Vagina (tissue), 2 donors: ENCODE data around the gene RNF224. TPM values are rescaled to one million over a fixed set of nuclear protein-coding genes. Genes with fewer than 3 reads are reported as not detected.

Experiments used
- DNase-seq, 2 donors: peaks; one replicate each; pipeline ENCODE4 v3.0.0-alpha.2; 2017; ENCODE audit errors: extremely low spot score in 2 of 2
- H3K27ac ChIP-seq: fragments of 200-600 bp; sonication (generic); one replicate; pipeline ENCODE4 v1.5.1; 2019
- H3K27me3 ChIP-seq: fragments of 200-600 bp; sonication (generic); one replicate; pipeline ENCODE4 v1.5.1; 2019
- H3K36me3 ChIP-seq, 2 donors: fragments of 200-600 bp; sonication (generic); one replicate each; pipeline ENCODE4 v1.5.1; 2017 to 2019
- H3K4me1 ChIP-seq: fragments of 200-600 bp; sonication (generic); one replicate; pipeline ENCODE4 v1.5.1; 2019
- H3K4me3 ChIP-seq, 2 donors: fragments of 200-600 bp; sonication (generic); 1 replicate in 1 of 2; 2 replicates in 1 of 2; pipeline ENCODE4 v1.5.1; 2016 to 2019
- H3K9me3 ChIP-seq: fragments of 200-600 bp; sonication (generic); one replicate; pipeline ENCODE4 v1.5.1; 2019
- POLR2A ChIP-seq, 2 donors: fragments of 450-650 bp; IDR thresholded peaks; one replicate each; pipeline ENCODE4 v1.6.1; 2017; ENCODE audit warnings: antibody characterized with exemption in 2 of 2, mild to moderate bottlenecking in 2 of 2, moderate library complexity in 2 of 2
- POLR2AphosphoS5 ChIP-seq, 2 donors: sonication (generic); formaldehyde crosslinking; IDR thresholded peaks; one replicate each; pipeline ENCODE4 v1.9.0; 2017; ENCODE audit warnings: antibody characterized with exemption in 2 of 2, mild to moderate bottlenecking in 2 of 2, low read depth in 1 of 2; ENCODE audit not compliant: insufficient read depth in 1 of 2
- intact Hi-C: fragments of 100-400 bp; cut with DNase I; formaldehyde crosslinking; loops from one replicate; pipeline ENCODE4 v1.15.1; 2023
- total RNA-seq: library from RNA; depleted of rRNA; stranded (reverse); fragments of >200 nt; gene quantifications from one replicate; pipeline ENCODE4 v1.2.3, GENCODE V29; 2016
- TF ChIP-seq, protein P1 (sequence below), 3 experiments: fragments of 450-650 bp in 2 of 3; fragments of 200-600 bp in 1 of 3; sonication (generic) in 1 of 3; IDR thresholded peaks; one replicate each; pipeline ENCODE4 v1.5.1; 2017 to 2019; ENCODE audit warnings: antibody characterized with exemption in 3 of 3, mild to moderate bottlenecking in 2 of 3, moderate library complexity in 2 of 3

RNF224 gene
- total RNA-seq, 1 donor from 2014 or later: 0.74 TPM

DNA sequence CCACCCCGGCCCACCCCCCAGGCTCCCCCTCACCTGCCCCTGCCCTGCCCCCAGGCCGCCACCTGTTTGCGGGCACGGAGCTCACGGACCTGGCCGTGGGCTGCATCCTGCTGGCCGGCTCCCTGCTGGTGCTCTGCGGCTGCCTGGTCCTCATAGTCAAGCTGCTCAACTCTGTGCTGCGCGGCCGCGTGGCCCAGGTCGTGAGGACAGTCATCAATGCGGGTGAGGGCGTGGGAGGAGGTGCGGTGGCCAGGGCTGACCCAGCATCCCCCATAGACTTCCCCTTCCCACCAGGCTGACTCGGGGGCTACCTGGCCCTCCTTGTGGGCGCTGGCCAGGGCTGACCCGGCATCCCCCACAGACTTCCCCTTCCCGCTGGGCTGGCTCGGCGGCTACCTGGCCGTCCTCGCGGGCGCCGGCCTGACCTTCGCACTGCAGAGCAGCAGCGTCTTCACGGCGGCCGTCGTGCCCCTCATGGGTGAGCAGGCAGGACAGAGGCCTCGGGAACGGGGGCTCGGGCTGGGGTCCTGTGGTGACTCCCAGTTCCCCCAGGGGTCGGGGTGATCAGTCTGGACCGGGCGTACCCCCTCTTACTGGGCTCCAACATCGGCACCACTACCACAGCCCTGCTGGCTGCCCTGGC is 6.9 kb downstream of the RNF224 start:
- H3K36me3 ChIP-seq: no peaks in the 10 kb centered on the region
- no peak for DNase-seq
- intact Hi-C loops: no loop called here
- TF ChIP-seq, protein P1, sequence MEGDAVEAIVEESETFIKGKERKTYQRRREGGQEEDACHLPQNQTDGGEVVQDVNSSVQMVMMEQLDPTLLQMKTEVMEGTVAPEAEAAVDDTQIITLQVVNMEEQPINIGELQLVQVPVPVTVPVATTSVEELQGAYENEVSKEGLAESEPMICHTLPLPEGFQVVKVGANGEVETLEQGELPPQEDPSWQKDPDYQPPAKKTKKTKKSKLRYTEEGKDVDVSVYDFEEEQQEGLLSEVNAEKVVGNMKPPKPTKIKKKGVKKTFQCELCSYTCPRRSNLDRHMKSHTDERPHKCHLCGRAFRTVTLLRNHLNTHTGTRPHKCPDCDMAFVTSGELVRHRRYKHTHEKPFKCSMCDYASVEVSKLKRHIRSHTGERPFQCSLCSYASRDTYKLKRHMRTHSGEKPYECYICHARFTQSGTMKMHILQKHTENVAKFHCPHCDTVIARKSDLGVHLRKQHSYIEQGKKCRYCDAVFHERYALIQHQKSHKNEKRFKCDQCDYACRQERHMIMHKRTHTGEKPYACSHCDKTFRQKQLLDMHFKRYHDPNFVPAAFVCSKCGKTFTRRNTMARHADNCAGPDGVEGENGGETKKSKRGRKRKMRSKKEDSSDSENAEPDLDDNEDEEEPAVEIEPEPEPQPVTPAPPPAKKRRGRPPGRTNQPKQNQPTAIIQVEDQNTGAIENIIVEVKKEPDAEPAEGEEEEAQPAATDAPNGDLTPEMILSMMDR (IDR thresholded peaks at IDR 0.05): no peak
- peaks cover 30% of the 10 kb centered on the region for H3K4me1 ChIP-seq
- no peaks in the 10 kb centered on the region for H3K9me3 ChIP-seq
- peaks cover 4% of the 10 kb centered on the region for H3K27me3 ChIP-seq
- no peak overlapping the region for H3K4me3 ChIP-seq
- no peak overlapping the region for H3K27ac ChIP-seq

DNA sequence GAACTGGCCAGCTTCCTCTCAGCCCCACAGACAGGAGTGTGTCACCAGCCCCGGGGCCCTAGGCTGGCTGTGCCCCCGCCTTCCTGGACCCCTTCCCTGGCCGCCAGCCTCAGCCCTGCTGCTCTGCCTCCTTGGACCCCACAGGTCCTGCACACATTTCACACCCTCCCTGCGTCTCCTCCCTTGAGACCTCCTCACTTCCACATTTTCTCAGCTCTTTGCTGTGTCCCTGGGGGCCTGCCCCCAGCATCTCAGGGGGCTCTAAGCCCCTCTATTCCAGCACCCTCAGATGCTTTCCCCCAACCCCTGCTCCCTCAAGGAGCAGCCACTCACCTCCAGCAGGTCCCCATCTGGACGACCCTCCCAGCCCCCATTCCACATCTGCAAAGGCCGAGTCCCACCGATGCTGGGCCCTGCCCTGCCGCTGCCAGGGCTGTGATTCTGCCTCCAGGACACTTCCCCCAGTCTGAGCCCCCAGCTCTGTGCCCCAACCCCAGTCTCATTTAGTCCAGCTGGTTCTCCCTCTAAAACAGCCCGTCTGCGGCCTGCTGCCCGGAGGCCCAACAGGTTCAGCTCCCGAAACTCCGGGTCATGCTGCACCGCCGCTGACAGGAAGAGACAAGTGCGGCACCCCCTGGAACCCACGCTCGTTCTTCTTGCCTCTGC is 7.6 kb downstream of the RNF224 start:
- TF ChIP-seq, protein P1 (IDR thresholded peaks at IDR 0.05): no peak
- TF ChIP-seq POLR2A (IDR thresholded peaks at IDR 0.05): no peak
- no peak for TF ChIP-seq POLR2AphosphoS5 (IDR thresholded peaks at IDR 0.05; ENCODE audit: insufficient read depth in 1 of 2, low read depth in 1 of 2)
- Histone ChIP-seq H3K9me3 (no peaks in the 10 kb centered on the region), H3K27ac (no peak overlapping the region), H3K4me3 (no peak overlapping the region), H3K27me3 (peaks cover 4% of the 10 kb centered on the region), H3K36me3 (no peaks in the 10 kb centered on the region), H3K4me1 (peaks cover 36% of the 10 kb centered on the region)
- DNase-seq: no peak
- intact Hi-C loops: no loop called here

DNA sequence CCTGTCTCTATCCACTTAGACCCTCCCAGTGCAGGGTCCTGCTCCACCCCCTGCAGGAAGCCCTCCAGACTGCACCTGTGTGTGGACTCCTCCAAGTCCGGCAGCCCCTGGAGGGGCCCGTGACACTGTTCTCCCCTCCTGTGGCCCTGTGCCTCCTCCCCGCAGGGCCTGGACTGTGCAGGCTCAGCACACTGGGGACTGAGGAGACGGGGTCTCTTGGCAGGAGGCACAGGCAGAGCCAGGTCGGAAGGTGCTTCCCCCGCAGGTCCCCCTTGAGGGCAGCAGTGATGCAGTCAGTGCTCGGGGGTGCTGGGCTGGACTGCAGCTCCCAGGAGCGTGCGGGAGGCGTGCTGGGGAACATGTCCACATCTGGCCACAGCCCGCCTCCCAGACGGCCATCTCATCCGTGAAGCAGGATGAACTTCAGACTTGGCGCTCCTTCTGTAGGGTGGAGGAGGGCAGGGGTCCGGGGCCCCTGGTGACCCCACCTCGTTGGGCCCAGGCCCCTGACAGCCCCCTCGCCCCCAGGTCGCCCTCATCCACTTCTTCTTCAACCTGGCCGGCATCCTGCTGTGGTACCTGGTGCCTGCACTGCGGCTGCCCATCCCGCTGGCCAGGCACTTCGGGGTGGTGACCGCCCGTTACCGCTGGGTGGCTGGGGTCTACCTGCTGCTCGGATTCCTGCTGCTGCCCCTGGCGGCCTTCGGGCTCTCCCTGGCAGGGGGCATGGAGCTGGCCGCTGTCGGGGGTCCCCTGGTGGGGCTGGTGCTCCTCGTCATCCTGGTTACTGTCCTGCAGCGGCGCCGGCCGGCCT is 8.3 kb downstream of the RNF224 start:
- Histone ChIP-seq H3K27ac (no peak overlapping the region), H3K36me3 (no peaks in the 10 kb centered on the region), H3K4me1 (peaks cover 41% of the 10 kb centered on the region), H3K9me3 (no peaks in the 10 kb centered on the region), H3K4me3 (peak overlapping the region; percentile 5 to 27), H3K27me3 (peaks cover 4% of the 10 kb centered on the region)
- DNase-seq: no peak
- TF ChIP-seq, protein P1 (IDR thresholded peaks at IDR 0.05): no peak
- no peak for TF ChIP-seq POLR2A (IDR thresholded peaks at IDR 0.05)
- TF ChIP-seq POLR2AphosphoS5 (IDR thresholded peaks at IDR 0.05; ENCODE audit: insufficient read depth in 1 of 2, low read depth in 1 of 2): no peak
- intact Hi-C loops: no loop called here

DNA sequence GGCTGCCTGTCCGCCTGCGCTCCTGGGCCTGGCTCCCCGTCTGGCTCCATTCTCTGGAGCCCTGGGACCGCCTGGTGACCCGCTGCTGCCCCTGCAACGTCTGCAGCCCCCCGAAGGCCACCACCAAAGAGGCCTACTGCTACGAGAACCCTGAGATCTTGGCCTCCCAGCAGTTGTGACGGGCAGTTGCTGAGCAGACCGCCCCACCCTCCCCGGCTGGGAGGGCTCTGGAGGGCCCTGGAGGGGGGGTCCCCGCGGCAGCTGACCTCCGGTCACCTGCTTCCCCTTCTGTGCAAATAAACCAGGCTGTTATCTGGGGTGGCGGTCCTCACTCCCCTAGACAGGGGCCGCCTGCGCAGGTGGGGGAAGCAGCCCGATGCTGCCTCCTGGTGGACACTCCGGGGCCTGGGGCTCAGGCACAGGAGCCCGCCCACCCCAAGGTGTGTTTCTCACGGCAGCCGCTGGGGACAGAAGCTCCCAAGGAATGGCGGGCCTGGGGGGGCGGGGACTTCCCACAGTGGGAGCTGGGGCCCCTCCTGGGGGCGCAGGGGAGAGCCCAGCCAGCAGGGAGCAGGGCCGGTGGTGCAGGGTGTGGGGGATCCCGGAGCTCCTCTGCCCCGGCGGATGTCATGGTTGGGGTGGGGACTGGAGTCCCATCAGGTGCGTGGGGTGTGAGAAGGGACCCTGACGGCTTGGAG is 9.1 kb downstream of the RNF224 start:
- peaks cover 41% of the 10 kb centered on the region for H3K4me1 ChIP-seq
- intact Hi-C loops: no loop called here
- no peak overlapping the region for H3K27ac ChIP-seq
- H3K36me3 ChIP-seq: no peaks in the 10 kb centered on the region
- H3K4me3 ChIP-seq: peak overlapping the region; percentile 5 to 27
- DNase-seq: no peak
- H3K9me3 ChIP-seq: no peaks in the 10 kb centered on the region
- TF ChIP-seq, protein P1 (IDR thresholded peaks at IDR 0.05): peak; percentile 88 to 98 (median 96)
- TF ChIP-seq POLR2A (IDR thresholded peaks at IDR 0.05): no peak
- TF ChIP-seq POLR2AphosphoS5 (IDR thresholded peaks at IDR 0.05; ENCODE audit: insufficient read depth in 1 of 2, low read depth in 1 of 2): peak; percentile 40 to 49
- peaks cover 4% of the 10 kb centered on the region for H3K27me3 ChIP-seq
